K562 (cell line): ENCODE measurements around the gene OSCP1. TPM values are rescaled to one million over a fixed set of nuclear protein-coding genes. Genes with fewer than 3 reads are reported as not detected.

Experiments
- CHD1 ChIP-seq: fragments of 200-600 bp; sonication (generic); IDR thresholded peaks from one replicate; pipeline ENCODE4 v1.6.1; 2012; ENCODE audit warnings: mild to moderate bottlenecking, moderate library complexity, low read length, inconsistent platforms
- HDAC6 ChIP-seq: IDR thresholded peaks from 2 replicates; pipeline ENCODE4 v1.6.1; 2012; ENCODE audit warnings: low read depth, mild to moderate bottlenecking, control low read depth, inconsistent platforms, low read length, moderate library complexity
- KAT7 ChIP-seq: sonication (generic); formaldehyde crosslinking; IDR thresholded peaks from 2 replicates; pipeline ENCODE4 v1.8.0; 2022; ENCODE audit warnings: missing genetic modification reagents, mild to moderate bottlenecking, borderline replicate concordance
- MIER1 ChIP-seq: fragments of 450-650 bp; IDR thresholded peaks from 2 replicates; pipeline ENCODE4 v1.6.1; 2016; ENCODE audit warnings: antibody characterized with exemption, mild to moderate bottlenecking, low read depth
- NFE2 ChIP-seq: IDR thresholded peaks from 2 replicates; pipeline ENCODE4 v1.6.1; 2014; ENCODE audit warnings: antibody characterized with exemption, low read depth
- RAD51 ChIP-seq: fragments of 450-650 bp; IDR thresholded peaks from 2 replicates; pipeline ENCODE4 v1.7.1; 2016; ENCODE audit warnings: low read depth, mild to moderate bottlenecking, borderline replicate concordance
- SMAD3 ChIP-seq: fragments of 450-650 bp; formaldehyde crosslinking; conservative IDR thresholded peaks from 2 replicates; pipeline ENCODE4 v1.4.0; 2020; ENCODE audit warnings: mild to moderate bottlenecking
- SNIP1 ChIP-seq: fragments of 450-650 bp; IDR thresholded peaks from 2 replicates; pipeline ENCODE4 v1.7.1; 2017; ENCODE audit warnings: low read depth, mild to moderate bottlenecking
- SNRNP70 ChIP-seq: fragments of 200-400 bp; formaldehyde crosslinking; optimal IDR thresholded peaks from 2 replicates; pipeline ENCODE3; 2017; ENCODE audit warnings: low read depth, low read length
- ZBTB1 ChIP-seq: sonication (generic); formaldehyde crosslinking; IDR thresholded peaks from 2 replicates; pipeline ENCODE4 v1.8.1; 2023; ENCODE audit warnings: missing genetic modification reagents, low read depth, mild to moderate bottlenecking, borderline replicate concordance
- ZNF644 ChIP-seq: fragments of 200-800 bp; sonication (Bioruptor generic); IDR thresholded peaks from 2 replicates; pipeline ENCODE4 v1.6.1; 2016; ENCODE audit warnings: low read depth, missing genetic modification characterization, missing compliant biosample characterization
- ZNF717 ChIP-seq: fragments of 250-450 bp; sonication (Bioruptor Pico); IDR thresholded peaks from 2 replicates; pipeline ENCODE4 v1.5.0; 2021
- polyA plus RNA-seq, 8 experiments: library from polyadenylated mRNA; depleted of rRNA in 4 of 8; stranded (reverse) in 5 of 8; unstranded in 3 of 8; fragments of >200 nt; fragmentation: Nextera tagmentation in 2 of 8; fragmentation: Illumina TruSeq in 1 of 8; extraction: Ambion mirVana in 2 of 8; extraction: Trizol in 1 of 8; gene quantifications; 2 replicates each; pipeline versions ENCODE4 v1.2.1 to v1.2.3, GENCODE V29; 2011 to 2014; ENCODE audit warnings: inconsistent platforms in 1 of 8, missing spikeins in 1 of 8
- total RNA-seq, 7 experiments: library from RNA; depleted of rRNA in 6 of 7; stranded (reverse); fragments of >200 nt in 6 of 7; fragmentation: Illumina TruSeq in 2 of 7; extraction: Trizol in 2 of 7; gene quantifications; 2 replicates each; pipeline versions ENCODE4 v1.2.1 to v1.2.3, GENCODE V29; 2011 to 2021; ENCODE audit warnings: low replicate concordance in 1 of 7
- TF ChIP-seq, protein P1 (sequence below), 2 experiments: fragments of 450-650 bp; IDR thresholded peaks; 2 replicates each; pipeline ENCODE4 v1.6.1; 2018; ENCODE audit warnings: mild to moderate bottlenecking in 2 of 2, low read depth in 1 of 2; ENCODE audit not compliant: partially characterized antibody in 2 of 2
- TF ChIP-seq, protein P2 (sequence below), 2 experiments: fragments of 250-450 bp in 1 of 2; fragments of 450-650 bp in 1 of 2; sonication (Bioruptor Pico) in 1 of 2; IDR thresholded peaks; 2 replicates each; pipeline versions ENCODE4 v1.6.1 to v1.8.0; 2016 to 2021; ENCODE audit warnings: mild to moderate bottlenecking in 2 of 2, moderate library complexity in 2 of 2, missing compliant biosample characterization in 1 of 2, missing genetic modification characterization in 1 of 2
- TF ChIP-seq, protein P3 (sequence below): conservative IDR thresholded peaks from 2 replicates; pipeline ENCODE4 v1.6.1; 2011; ENCODE audit warnings: low read depth, mild to moderate bottlenecking, low read length; ENCODE audit not compliant: control insufficient read depth
- TF ChIP-seq, protein P4 (sequence below): sonication (generic); formaldehyde crosslinking; IDR thresholded peaks from 2 replicates; pipeline ENCODE4 v1.8.1; 2023; ENCODE audit warnings: mild to moderate bottlenecking, missing genetic modification reagents, moderate library complexity
- TF ChIP-seq, protein P5 (sequence below): fragments of 450-650 bp; IDR thresholded peaks from 2 replicates; pipeline ENCODE4 v1.6.1; 2014; ENCODE audit warnings: low read depth, mild to moderate bottlenecking, moderate library complexity, borderline replicate concordance

Gene OSCP1
- total and polyA plus RNA-seq, 9 of the 15 experiments (the other 6 are each of a cell fraction or from before 2014, with no cell fraction given): 0.15 to 0.40 (median 0.33) TPM; not detected in 5

DNA sequence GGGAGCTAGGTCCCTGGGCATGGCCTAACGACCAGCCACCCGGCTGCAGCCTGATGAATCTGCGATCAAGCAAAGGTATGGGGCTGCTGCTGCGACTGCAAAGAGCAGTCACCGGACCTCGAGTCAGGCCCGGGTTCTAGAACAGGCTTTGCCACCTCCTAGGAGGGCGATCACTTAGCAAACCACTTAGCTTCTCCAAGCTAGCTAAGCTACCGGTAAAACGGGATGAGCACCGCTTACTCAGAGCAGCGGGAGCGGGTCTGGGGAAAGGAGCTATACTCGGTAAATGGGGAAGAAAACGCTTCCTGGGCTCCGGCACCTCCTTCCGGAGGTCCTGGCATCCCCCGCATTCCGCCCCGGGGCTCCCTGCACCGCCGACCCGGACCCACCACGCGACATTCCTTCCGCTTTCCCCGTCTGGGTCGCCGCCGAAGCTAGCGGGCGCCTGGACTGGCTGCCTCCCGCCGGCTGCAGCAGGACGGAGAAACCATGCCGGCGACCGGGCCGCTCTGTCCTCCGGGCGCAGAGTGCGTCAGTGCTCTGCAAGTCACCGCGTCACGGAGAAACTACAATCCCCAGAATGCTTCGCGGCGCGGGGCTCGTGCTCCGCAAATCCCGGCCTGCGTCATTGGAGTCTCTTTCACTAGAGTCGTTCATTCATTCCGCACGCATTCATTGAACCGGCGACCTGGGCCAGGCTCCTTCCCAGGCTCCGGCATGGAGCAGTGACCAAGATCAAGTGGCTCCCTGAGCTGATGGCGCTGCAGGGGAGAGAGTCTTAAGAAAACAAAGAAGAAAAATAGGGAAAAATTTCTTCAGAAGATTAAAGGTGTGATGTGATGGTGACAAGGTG lies 52.6 kb downstream of the OSCP1 start, which contains the start of gene LSM10 (continued):
- TF ChIP-seq, protein P1, sequence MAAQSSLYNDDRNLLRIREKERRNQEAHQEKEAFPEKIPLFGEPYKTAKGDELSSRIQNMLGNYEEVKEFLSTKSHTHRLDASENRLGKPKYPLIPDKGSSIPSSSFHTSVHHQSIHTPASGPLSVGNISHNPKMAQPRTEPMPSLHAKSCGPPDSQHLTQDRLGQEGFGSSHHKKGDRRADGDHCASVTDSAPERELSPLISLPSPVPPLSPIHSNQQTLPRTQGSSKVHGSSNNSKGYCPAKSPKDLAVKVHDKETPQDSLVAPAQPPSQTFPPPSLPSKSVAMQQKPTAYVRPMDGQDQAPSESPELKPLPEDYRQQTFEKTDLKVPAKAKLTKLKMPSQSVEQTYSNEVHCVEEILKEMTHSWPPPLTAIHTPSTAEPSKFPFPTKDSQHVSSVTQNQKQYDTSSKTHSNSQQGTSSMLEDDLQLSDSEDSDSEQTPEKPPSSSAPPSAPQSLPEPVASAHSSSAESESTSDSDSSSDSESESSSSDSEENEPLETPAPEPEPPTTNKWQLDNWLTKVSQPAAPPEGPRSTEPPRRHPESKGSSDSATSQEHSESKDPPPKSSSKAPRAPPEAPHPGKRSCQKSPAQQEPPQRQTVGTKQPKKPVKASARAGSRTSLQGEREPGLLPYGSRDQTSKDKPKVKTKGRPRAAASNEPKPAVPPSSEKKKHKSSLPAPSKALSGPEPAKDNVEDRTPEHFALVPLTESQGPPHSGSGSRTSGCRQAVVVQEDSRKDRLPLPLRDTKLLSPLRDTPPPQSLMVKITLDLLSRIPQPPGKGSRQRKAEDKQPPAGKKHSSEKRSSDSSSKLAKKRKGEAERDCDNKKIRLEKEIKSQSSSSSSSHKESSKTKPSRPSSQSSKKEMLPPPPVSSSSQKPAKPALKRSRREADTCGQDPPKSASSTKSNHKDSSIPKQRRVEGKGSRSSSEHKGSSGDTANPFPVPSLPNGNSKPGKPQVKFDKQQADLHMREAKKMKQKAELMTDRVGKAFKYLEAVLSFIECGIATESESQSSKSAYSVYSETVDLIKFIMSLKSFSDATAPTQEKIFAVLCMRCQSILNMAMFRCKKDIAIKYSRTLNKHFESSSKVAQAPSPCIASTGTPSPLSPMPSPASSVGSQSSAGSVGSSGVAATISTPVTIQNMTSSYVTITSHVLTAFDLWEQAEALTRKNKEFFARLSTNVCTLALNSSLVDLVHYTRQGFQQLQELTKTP (IDR thresholded peaks at IDR 0.05; ENCODE audit: low read depth in 1 of 2, partially characterized antibody in 2 of 2): peak in 1 of 2 experiments; percentile 87
- TF ChIP-seq ZBTB1 (CRISPR knock-in tag) (no peak), SNIP1 (no peak), SMAD3 (CRISPR knock-in tag) (no peak), KAT7 (CRISPR knock-in tag) (peak; percentile 63; the same call in 1 of the 2 replicates), SNRNP70 (no peak), ZNF644 (tag) (0 out of 2 replicates have a peak, but pooled peaks have one; percentile 47), CHD1 (peak; percentile 85), HDAC6 (no peak), ZNF717 (no peak), NFE2 (peak; percentile 84), RAD51 (peak; percentile 50; the same call in 1 of the 2 replicates), MIER1 (0 out of 2 replicates have a peak, but pooled peaks have one; percentile 19)
- TF ChIP-seq, protein P2, sequence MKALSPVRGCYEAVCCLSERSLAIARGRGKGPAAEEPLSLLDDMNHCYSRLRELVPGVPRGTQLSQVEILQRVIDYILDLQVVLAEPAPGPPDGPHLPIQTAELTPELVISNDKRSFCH (CRISPR knock-in tag; IDR thresholded peaks at IDR 0.05): no peak
- TF ChIP-seq, protein P2 (tag; IDR thresholded peaks at IDR 0.05): 0 out of 2 replicates have a peak, but pooled peaks have one; percentile 67
- TF ChIP-seq, protein P3, sequence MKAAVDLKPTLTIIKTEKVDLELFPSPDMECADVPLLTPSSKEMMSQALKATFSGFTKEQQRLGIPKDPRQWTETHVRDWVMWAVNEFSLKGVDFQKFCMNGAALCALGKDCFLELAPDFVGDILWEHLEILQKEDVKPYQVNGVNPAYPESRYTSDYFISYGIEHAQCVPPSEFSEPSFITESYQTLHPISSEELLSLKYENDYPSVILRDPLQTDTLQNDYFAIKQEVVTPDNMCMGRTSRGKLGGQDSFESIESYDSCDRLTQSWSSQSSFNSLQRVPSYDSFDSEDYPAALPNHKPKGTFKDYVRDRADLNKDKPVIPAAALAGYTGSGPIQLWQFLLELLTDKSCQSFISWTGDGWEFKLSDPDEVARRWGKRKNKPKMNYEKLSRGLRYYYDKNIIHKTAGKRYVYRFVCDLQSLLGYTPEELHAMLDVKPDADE: peak; percentile 97
- TF ChIP-seq, protein P4, sequence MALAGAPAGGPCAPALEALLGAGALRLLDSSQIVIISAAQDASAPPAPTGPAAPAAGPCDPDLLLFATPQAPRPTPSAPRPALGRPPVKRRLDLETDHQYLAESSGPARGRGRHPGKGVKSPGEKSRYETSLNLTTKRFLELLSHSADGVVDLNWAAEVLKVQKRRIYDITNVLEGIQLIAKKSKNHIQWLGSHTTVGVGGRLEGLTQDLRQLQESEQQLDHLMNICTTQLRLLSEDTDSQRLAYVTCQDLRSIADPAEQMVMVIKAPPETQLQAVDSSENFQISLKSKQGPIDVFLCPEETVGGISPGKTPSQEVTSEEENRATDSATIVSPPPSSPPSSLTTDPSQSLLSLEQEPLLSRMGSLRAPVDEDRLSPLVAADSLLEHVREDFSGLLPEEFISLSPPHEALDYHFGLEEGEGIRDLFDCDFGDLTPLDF (CRISPR knock-in tag): peak; percentile 77
- TF ChIP-seq, protein P5, sequence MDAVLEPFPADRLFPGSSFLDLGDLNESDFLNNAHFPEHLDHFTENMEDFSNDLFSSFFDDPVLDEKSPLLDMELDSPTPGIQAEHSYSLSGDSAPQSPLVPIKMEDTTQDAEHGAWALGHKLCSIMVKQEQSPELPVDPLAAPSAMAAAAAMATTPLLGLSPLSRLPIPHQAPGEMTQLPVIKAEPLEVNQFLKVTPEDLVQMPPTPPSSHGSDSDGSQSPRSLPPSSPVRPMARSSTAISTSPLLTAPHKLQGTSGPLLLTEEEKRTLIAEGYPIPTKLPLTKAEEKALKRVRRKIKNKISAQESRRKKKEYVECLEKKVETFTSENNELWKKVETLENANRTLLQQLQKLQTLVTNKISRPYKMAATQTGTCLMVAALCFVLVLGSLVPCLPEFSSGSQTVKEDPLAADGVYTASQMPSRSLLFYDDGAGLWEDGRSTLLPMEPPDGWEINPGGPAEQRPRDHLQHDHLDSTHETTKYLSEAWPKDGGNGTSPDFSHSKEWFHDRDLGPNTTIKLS: peak; percentile 84; the same call in 1 of the 2 replicates
